Epithelial cell of prostate (primary cell): Measurements from ENCODE around the gene TEX19.
"Not testable (repeated sequence)": the region's sequence is repeated elsewhere in the genome, so short reads cannot be mapped to it uniquely, and the experiment has no call there.

Source experiments
- DNase-seq: peaks from one replicate; pipeline ENCODE4 v3.0.0-alpha.2; 2011; ENCODE audit warnings: low read depth, low spot score
- H3K27ac ChIP-seq: fragments of 450-650 bp; 2 replicates; pipeline ENCODE4 v1.5.1; 2017; ENCODE audit warnings: mild to moderate bottlenecking

TEX19 gene

GRCh38 chr17:82333279-82334171, 25.5 kb upstream of the TEX19 start, which contains the start of gene SECTM1:
Gene SECTM1 (minus strand): TSS chr17:82333766. CDS start chr17:82327240, 6,526 bp downstream.
- no peak for DNase-seq

GRCh38 chr17:82334204-82334621, 24.8 kb upstream of the TEX19 start:
- DNase-seq, result no peak
- no peak overlapping the region for H3K27ac ChIP-seq

More at GRCh38 chr17:82333279-82334171, 25.5 kb upstream of the TEX19 start, which contains the start of gene SECTM1:
- H3K27ac ChIP-seq, result no peak within 1 kb of the TSS

- H3K27ac ChIP-seq, result no peak overlapping the region
- no peak for DNase-seq
These were observed 24.2 kb upstream of the TEX19 start for GRCh38 chr17:82334622-82335394.

- H3K27ac ChIP-seq, result no peak overlapping the region
- DNase-seq, result no peak
These were observed 20.0 kb upstream of the TEX19 start for GRCh38 chr17:82338858-82339633.

DNA sequence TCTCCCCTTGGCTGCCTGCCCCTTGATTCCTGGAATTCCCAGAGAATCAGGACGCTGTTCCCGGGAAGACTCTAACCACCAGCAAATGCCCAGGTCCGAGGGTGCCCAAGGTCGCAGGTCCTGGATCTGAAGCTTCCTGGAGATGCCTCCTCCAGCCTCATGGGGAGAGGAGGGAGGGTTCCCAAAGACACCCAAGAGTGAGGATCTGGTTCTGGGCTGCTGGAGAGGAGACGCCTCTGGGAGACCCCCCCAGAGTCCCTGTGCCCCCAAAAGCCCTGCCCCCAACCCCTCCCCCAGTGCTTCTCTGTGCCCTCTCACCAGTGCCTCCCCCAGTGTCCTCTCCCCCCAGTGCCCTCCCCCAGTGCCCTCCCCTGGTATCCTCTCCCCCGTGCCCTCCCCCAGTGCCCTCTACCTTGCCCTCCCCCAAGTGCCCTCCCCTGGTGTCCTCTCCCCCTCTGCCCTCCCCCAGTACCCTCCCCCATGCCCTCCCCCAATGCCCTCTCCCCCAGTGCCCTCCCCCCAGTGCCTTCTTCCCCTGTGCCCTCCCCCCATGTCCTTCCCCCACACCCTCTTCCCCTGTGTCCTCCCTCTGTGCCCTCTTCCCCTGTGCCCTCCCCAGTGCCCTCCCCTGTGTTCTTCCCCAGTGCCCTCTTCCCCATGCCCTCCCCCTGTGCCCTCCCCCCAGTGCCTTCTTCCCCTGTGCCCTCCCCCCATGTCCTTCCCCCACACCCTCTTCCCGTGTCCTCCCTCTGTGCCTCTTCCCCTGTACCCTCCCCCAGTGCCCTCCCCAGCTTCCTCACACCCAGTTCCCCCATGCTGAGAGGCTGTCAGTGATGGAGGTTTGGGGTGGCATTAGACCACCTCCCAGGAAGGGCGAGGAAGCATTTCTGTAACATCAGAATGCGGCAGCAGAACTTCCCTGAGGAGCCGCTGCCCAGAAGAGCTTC, 19.1 kb upstream of the TEX19 start:
- no peak overlapping the region for H3K27ac ChIP-seq
- DNase-seq, result no peak

DNA sequence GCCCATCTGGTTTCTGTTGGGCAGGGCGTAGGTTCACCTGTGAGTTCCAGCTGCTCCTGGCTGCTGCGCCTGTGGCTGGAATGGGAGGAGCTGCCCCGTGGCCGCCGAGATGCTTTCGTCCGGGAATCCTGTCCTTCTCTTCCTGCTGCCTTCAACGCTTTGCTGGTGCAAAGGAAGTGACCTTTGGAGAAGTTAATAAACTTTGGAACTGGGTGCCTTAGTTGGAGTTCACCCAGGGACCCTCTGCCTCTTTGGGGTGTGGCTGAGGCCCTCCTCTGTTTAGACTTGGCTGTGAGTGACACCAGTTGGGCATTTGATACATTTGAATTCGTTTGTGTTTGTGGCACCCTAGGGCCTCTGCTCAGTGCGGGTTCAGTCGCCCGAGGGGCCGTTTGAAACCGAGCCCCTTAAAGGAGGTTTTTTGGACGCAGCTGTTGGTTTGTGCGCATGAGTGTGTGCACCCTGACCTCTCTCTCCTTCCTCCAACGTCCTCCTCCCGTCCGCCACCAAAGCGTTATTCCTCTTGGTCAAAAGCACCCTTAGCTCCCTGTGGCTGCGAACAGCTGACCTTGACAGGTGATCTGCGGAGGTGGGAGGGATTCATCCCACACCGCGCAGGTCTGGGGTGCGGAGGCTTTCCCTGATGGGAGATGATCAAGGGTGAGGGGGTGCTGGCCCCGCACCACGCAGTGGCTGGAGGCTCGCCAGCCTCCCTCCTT, 16.5 kb upstream of the TEX19 start:
- DNase-seq, result no peak
- no peak overlapping the region for H3K27ac ChIP-seq

DNA sequence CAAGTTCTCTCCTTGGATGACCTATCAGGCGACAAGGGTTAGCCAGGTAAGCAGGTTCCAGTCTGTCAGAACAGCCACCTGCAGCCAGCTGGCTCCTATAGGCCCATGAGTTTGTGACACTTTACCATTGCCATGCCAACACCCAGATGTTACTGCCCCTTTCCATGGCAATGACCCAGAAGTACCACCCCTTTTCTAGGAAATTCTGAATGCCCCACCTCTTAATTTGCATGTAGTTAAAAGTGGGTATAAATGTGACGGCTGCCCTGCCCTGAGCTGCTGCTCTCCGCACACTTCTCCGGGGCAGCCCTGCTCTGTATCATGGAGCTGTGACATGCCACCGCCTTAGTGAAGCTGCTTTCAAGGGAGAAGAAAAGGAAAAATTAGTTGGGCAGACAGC, 15.5 kb upstream of the TEX19 start:
- no peak overlapping the region for H3K27ac ChIP-seq
- DNase-seq, result no peak

GRCh38 chr17:82344175-82344907, 14.7 kb upstream of the TEX19 start:
- DNase-seq, result no peak
- H3K27ac ChIP-seq, result no peak overlapping the region

GRCh38 chr17:82345151-82345976, 13.7 kb upstream of the TEX19 start:
- no peak for DNase-seq
- no peak overlapping the region for H3K27ac ChIP-seq

- no peak overlapping the region for H3K27ac ChIP-seq
- no peak for DNase-seq
These were observed 12.4 kb upstream of the TEX19 start for GRCh38 chr17:82346342-82347300.

GRCh38 chr17:82347994-82348393, 11.1 kb upstream of the TEX19 start:
- H3K27ac ChIP-seq, result not testable (repeated sequence)

DNA sequence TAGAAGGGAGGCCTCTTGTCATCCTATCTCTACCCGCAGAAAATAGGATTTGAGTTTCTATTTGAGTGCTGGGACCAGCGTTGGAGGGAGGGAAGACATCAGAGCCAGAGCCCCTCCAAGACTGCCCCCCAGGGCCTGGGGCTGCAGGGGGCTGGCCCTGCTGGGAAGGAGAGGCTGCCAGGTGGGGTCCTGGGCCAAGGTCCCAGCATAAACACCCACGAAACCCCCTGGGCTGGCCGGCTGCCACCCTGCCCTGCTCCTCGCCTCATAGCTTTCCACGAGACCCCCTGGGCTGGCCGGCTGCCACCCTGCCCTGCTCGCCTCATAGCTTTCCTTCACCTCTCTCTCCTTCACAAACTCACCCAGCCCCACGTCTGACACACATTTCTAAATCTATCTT, 10.6 kb upstream of the TEX19 start:
- DNase-seq, result no peak
- H3K27ac ChIP-seq, result no peak overlapping the region

More at GRCh38 chr17:82347994-82348393, 11.1 kb upstream of the TEX19 start:
- DNase-seq, result not testable (repeated sequence)

- no peak overlapping the region for H3K27ac ChIP-seq
- no peak for DNase-seq
These were observed 10.2 kb upstream of the TEX19 start for GRCh38 chr17:82348866-82349265.

GRCh38 chr17:82349287-82349701, 9.8 kb upstream of the TEX19 start:
- DNase-seq, result no peak
- H3K27ac ChIP-seq, result no peak overlapping the region

GRCh38 chr17:82350182-82351030, 8.6 kb upstream of the TEX19 start:
- no peak overlapping the region for H3K27ac ChIP-seq
- no peak for DNase-seq
